Measurements from ENCODE around the gene SPSB2. TPM values are rescaled to one million over a fixed set of nuclear protein-coding genes. Genes with fewer than 3 reads are reported as not detected.

Gene SPSB2
- total and polyA plus RNA-seq, 9 donors, result 3.2 to 8.4 (median 6.7) TPM

GRCh38 chr12:6826734-6827436, 46.2 kb downstream of the SPSB2 start:
- Histone ChIP-seq H3K27ac (ENCODE audit: low read length) (peak overlapping the region; percentile 81), H3K4me1 (ENCODE audit: control insufficient read depth, insufficient read depth, low read length) (peaks cover 59% of the 10 kb centered on the region), H3K9me3 (replicated peaks; ENCODE audit: control insufficient read depth, low read depth, low read length) (no peaks in the 10 kb centered on the region), H3K36me3 (ENCODE audit: control insufficient read depth, insufficient read depth, low read length) (peaks cover 20% of the 10 kb centered on the region), H3K27me3 (ENCODE audit: control insufficient read depth, insufficient read depth, low read length) (peaks cover 8% of the 10 kb centered on the region), H3K4me3 (ENCODE audit: low read length) (no peak overlapping the region)
- 61% methylated on average over 14 of the region's 22 CpGs for WGBS (ENCODE audit: insufficient coverage)
- DNase-seq, result no peak

GRCh38 chr12:6826125-6826733, 46.9 kb downstream of the SPSB2 start:
- peaks cover 62% of the 10 kb centered on the region for H3K4me1 ChIP-seq (ENCODE audit: control insufficient read depth, insufficient read depth, low read length)
- no peak overlapping the region for H3K4me3 ChIP-seq (ENCODE audit: low read length)
- no peak for DNase-seq
- H3K36me3 ChIP-seq (ENCODE audit: control insufficient read depth, insufficient read depth, low read length), result peaks cover 13% of the 10 kb centered on the region
- H3K9me3 ChIP-seq (replicated peaks; ENCODE audit: control insufficient read depth, low read depth, low read length), result no peaks in the 10 kb centered on the region
- 69% methylated on average over 12 of the region's 17 CpGs for WGBS (ENCODE audit: insufficient coverage)
- peak overlapping the region; percentile 13 for H3K27ac ChIP-seq (ENCODE audit: low read length)
- peaks cover 8% of the 10 kb centered on the region for H3K27me3 ChIP-seq (ENCODE audit: control insufficient read depth, insufficient read depth, low read length)

- peak; percentile 95 for DNase-seq
- Histone ChIP-seq H3K27me3 (ENCODE audit: control insufficient read depth, insufficient read depth, low read length) (peaks cover 8% of the 10 kb centered on the region), H3K4me1 (ENCODE audit: control insufficient read depth, insufficient read depth, low read length) (peaks cover 69% of the 10 kb centered on the region), H3K27ac (ENCODE audit: low read length) (peak overlapping the region; percentile 88), H3K4me3 (ENCODE audit: low read length) (peak overlapping the region; percentile 3), H3K9me3 (replicated peaks; ENCODE audit: control insufficient read depth, low read depth, low read length) (no peaks in the 10 kb centered on the region), H3K36me3 (ENCODE audit: control insufficient read depth, insufficient read depth, low read length) (peaks cover 7% of the 10 kb centered on the region)
- 3% methylated on average over 15 of the region's 19 CpGs for WGBS (ENCODE audit: insufficient coverage)
Measured at GRCh38 chr12:6825398-6826124, 47.5 kb downstream of the SPSB2 start.

- H3K4me3 ChIP-seq (ENCODE audit: low read length), result peak overlapping the region; percentile 3
- peaks cover 3% of the 10 kb centered on the region for H3K36me3 ChIP-seq (ENCODE audit: control insufficient read depth, insufficient read depth, low read length)
- no peaks in the 10 kb centered on the region for H3K9me3 ChIP-seq (replicated peaks; ENCODE audit: control insufficient read depth, low read depth, low read length)
- H3K4me1 ChIP-seq (ENCODE audit: control insufficient read depth, insufficient read depth, low read length), result peaks cover 70% of the 10 kb centered on the region
- peaks cover 8% of the 10 kb centered on the region for H3K27me3 ChIP-seq (ENCODE audit: control insufficient read depth, insufficient read depth, low read length)
- WGBS (ENCODE audit: insufficient coverage), result 41% methylated on average over 11 of the region's 12 CpGs
- no peak for DNase-seq
- H3K27ac ChIP-seq (ENCODE audit: low read length), result peak overlapping the region; percentile 88
Measured at GRCh38 chr12:6824901-6825381, 48.2 kb downstream of the SPSB2 start.

GRCh38 chr12:6824085-6824775, 48.9 kb downstream of the SPSB2 start:
- H3K4me1 ChIP-seq (ENCODE audit: control insufficient read depth, insufficient read depth, low read length), result peaks cover 70% of the 10 kb centered on the region
- no peak for DNase-seq
- H3K27ac ChIP-seq (ENCODE audit: low read length), result no peak overlapping the region
- peaks cover 8% of the 10 kb centered on the region for H3K27me3 ChIP-seq (ENCODE audit: control insufficient read depth, insufficient read depth, low read length)
- no peaks in the 10 kb centered on the region for H3K36me3 ChIP-seq (ENCODE audit: control insufficient read depth, insufficient read depth, low read length)
- WGBS (ENCODE audit: insufficient coverage), result 88% methylated on average over 22 of the region's 37 CpGs
- H3K4me3 ChIP-seq (ENCODE audit: low read length), result no peak overlapping the region
- no peaks in the 10 kb centered on the region for H3K9me3 ChIP-seq (replicated peaks; ENCODE audit: control insufficient read depth, low read depth, low read length)

- Histone ChIP-seq H3K4me3 (ENCODE audit: low read length) (no peak overlapping the region), H3K36me3 (ENCODE audit: control insufficient read depth, insufficient read depth, low read length) (no peaks in the 10 kb centered on the region), H3K9me3 (replicated peaks; ENCODE audit: control insufficient read depth, low read depth, low read length) (no peaks in the 10 kb centered on the region), H3K27me3 (ENCODE audit: control insufficient read depth, insufficient read depth, low read length) (peaks cover 4% of the 10 kb centered on the region), H3K27ac (ENCODE audit: low read length) (no peak overlapping the region), H3K4me1 (ENCODE audit: control insufficient read depth, insufficient read depth, low read length) (peaks cover 67% of the 10 kb centered on the region)
- WGBS (ENCODE audit: insufficient coverage), result 88% methylated on average over 10 of the region's 12 CpGs
- no peak for DNase-seq
Measured at GRCh38 chr12:6823182-6824084, 49.7 kb downstream of the SPSB2 start.

GRCh38 chr12:6822426-6823135, 50.5 kb downstream of the SPSB2 start:
- Histone ChIP-seq H3K4me1 (ENCODE audit: control insufficient read depth, insufficient read depth, low read length) (peaks cover 64% of the 10 kb centered on the region), H3K36me3 (ENCODE audit: control insufficient read depth, insufficient read depth, low read length) (no peaks in the 10 kb centered on the region), H3K27me3 (ENCODE audit: control insufficient read depth, insufficient read depth, low read length) (peaks cover 4% of the 10 kb centered on the region), H3K27ac (ENCODE audit: low read length) (peak overlapping the region; percentile 52), H3K9me3 (replicated peaks; ENCODE audit: control insufficient read depth, low read depth, low read length) (no peaks in the 10 kb centered on the region), H3K4me3 (ENCODE audit: low read length) (peak overlapping the region; percentile 54)
- no peak for DNase-seq
- 21% methylated on average over 2 of the region's 7 CpGs for WGBS (ENCODE audit: insufficient coverage)

GRCh38 chr12:6821591-6822425, 51.3 kb downstream of the SPSB2 start, which contains the start of gene GPR162:
TSS of gene GPR162 (plus strand) at chr12:6821821. CDS start at chr12:6823899, 2,078 bp downstream.
- Histone ChIP-seq H3K9me3 (replicated peaks; ENCODE audit: control insufficient read depth, low read depth, low read length) (no peaks in the 10 kb centered on the region), H3K4me3 (ENCODE audit: low read length) (peak within 1 kb of the TSS; percentile 54), H3K27me3 (ENCODE audit: control insufficient read depth, insufficient read depth, low read length) (peaks cover 4% of the 10 kb centered on the region), H3K36me3 (ENCODE audit: control insufficient read depth, insufficient read depth, low read length) (no peaks in the 10 kb centered on the region), H3K4me1 (ENCODE audit: control insufficient read depth, insufficient read depth, low read length) (peaks cover 56% of the 10 kb centered on the region), H3K27ac (ENCODE audit: low read length) (peak within 1 kb of the TSS; percentile 52)
- WGBS (ENCODE audit: insufficient coverage), result 0% methylated on average over 12 of the region's 28 CpGs
- peak; percentile 58 for DNase-seq
